AG04449 (cell line): ENCODE results near the gene NPAS1.

Experiments used
- CTCF ChIA-PET: fragments of 350-600 bp; formaldehyde crosslinking; extraction: SDS; loops from one replicate; lab custom pipeline; 2021; ENCODE audit warnings: antibody characterized with exemption; lab: Yijun Ruan, JAX
- POLR2A ChIA-PET: fragments of 400-600, 350-600 bp; formaldehyde crosslinking; extraction: SDS; loops from one replicate; lab custom pipeline; 2020; ENCODE audit warnings: antibody characterized with exemption, inconsistent platforms; lab: Yijun Ruan, JAX
- DNase-seq: peaks from one replicate; pipeline ENCODE4 v3.0.0-alpha.2; 2010; ENCODE audit warnings: low read depth, low spot score
- H3K4me3 ChIP-seq: 2 replicates; pipeline ENCODE4 v1.5.1; 2011; ENCODE audit warnings: low read depth, mild to moderate bottlenecking, control low read depth, low read length
- TF ChIP-seq, protein P1 (sequence below): IDR thresholded peaks from one replicate; pipeline ENCODE4 v1.5.1; 2011; ENCODE audit warnings: mild to moderate bottlenecking, moderate library complexity, low read length, control low read depth, inconsistent platforms; ENCODE audit not compliant: insufficient read depth; ENCODE audit errors: missing control alignments

The NPAS1 gene

DNA sequence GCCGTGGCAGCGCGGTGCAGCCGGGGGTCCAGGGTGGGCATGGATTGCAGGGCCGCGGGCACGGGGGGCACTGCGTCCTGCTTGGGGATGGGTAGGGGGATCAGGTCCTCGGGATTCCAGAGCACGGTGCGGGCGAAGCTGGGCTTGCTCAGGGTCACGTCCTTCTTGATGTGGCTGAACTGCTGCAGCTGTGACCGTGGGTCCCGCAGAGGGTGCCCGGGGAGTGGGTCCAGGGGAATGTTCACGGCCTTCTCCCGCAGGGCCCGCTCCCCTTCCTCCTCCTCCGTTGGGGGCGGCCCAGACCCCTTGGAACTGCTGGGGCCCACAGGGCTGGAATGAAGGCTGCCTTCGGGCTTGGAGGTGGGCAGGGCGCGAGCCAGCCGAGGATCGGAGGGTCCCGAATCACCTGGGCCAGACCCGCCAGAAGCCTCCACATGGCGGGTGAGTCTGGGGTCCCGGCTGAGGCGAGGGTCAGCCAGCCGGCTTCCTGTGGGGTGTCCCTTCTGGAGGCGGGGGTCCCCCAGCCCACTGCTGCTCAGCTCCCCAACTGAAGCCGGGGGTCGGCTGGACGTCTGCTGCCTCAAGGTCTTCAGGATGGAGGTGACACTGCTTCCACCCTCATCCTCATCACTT, 47.7 kb downstream of the NPAS1 start:
- DNase-seq: no peak
- ChIA-PET CTCF (interaction anchor here (0.6 to 1.6 kb wide), 5 partner anchors 12 to 271 kb away, joined by 3 to 5 read pairs (median 4); no protein-coding TSS in a partner anchor), POLR2A (no interaction called here)
- H3K4me3 ChIP-seq: no peak overlapping the region
- TF ChIP-seq, protein P1, sequence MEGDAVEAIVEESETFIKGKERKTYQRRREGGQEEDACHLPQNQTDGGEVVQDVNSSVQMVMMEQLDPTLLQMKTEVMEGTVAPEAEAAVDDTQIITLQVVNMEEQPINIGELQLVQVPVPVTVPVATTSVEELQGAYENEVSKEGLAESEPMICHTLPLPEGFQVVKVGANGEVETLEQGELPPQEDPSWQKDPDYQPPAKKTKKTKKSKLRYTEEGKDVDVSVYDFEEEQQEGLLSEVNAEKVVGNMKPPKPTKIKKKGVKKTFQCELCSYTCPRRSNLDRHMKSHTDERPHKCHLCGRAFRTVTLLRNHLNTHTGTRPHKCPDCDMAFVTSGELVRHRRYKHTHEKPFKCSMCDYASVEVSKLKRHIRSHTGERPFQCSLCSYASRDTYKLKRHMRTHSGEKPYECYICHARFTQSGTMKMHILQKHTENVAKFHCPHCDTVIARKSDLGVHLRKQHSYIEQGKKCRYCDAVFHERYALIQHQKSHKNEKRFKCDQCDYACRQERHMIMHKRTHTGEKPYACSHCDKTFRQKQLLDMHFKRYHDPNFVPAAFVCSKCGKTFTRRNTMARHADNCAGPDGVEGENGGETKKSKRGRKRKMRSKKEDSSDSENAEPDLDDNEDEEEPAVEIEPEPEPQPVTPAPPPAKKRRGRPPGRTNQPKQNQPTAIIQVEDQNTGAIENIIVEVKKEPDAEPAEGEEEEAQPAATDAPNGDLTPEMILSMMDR: no peak

DNA sequence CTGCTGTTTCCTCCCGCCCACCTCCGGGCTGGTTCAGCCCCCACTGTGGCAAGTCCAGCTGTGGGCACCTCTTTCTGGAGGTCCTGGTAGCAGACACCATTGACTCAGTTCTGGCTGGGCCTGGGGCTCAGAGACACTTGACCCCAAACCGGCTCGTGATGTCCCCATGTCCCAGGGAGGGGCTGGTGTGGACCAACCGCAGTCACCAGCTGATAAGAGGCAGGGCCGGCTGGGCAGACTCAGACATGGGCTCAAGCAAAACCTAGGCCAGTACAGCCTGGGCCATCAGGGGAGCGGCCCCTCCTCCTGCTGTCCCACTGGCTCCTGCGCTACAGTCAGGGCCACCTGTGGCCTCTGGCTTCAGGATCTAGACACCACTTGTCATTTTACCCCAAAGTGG, 48.6 kb downstream of the NPAS1 start:
- ChIA-PET CTCF (interaction anchor here (0.6 to 1.6 kb wide), 7 partner anchors 9 to 270 kb away, joined by 3 to 5 read pairs (median 3); no protein-coding TSS in a partner anchor), POLR2A (no interaction called here)
- H3K4me3 ChIP-seq: no peak overlapping the region
- TF ChIP-seq, protein P1: no peak
- no peak for DNase-seq

DNA sequence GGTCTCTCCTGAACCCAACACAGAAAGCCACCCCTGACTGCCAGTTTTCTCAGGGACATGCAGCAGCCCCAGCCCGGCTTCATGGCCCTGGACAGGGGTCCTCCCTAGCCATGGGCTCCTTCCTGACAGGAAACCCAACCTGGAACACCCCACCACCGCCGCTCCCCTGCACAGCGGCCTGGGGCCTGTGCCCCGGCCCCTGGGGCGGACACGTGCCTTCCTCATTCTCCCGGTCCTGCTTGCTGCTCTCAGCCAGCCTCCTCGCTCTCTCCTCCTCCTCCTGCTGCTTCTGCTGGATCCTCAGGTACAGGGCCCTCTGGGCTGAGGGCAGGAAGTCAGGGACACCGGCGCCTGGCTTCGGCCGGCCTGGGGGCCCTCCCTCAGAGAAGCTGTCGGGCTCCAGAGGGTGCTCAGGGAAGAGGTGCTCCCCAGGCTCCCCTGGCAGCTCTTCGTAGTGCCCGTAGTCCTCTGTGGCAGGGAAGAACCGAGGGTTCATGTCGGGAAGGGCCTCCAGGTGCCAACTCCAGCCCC, 49.3 kb downstream of the NPAS1 start:
- no peak for DNase-seq
- CTCF ChIA-PET: interaction anchor here (1.7 to 2.4 kb wide), 2 partner anchors 11 to 47 kb away, joined by 3 to 10 read pairs; no protein-coding TSS in a partner anchor
- H3K4me3 ChIP-seq: no peak overlapping the region
- POLR2A ChIA-PET: no interaction called here
- TF ChIP-seq, protein P1: no peak

DNA sequence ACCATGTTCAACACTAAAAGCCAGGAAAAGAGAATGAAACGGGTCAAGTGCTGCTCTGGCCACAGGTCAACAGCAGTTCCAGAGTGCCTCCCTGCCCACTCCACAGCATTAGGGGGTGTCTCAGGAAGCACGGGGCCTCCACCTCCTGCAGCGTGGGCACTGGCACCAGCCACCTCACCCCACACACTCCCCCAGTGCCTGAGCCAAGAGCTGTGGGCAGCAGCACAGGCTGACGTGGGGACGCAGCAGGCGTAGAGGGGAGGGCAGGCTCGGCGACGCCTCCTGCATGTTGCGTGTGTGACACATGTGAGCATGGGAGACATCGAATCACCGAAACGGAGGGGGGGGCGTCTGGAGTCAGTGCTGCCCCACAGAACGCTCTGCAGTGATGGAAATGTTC, 50.2 kb downstream of the NPAS1 start:
- POLR2A ChIA-PET: no interaction called here
- TF ChIP-seq, protein P1: no peak
- no peak overlapping the region for H3K4me3 ChIP-seq
- DNase-seq: no peak
- CTCF ChIA-PET: interaction anchor here (0.9 to 2.4 kb wide), 4 partner anchors 9 to 57 kb away, joined by 3 to 10 read pairs (median 4); no protein-coding TSS in a partner anchor

DNA sequence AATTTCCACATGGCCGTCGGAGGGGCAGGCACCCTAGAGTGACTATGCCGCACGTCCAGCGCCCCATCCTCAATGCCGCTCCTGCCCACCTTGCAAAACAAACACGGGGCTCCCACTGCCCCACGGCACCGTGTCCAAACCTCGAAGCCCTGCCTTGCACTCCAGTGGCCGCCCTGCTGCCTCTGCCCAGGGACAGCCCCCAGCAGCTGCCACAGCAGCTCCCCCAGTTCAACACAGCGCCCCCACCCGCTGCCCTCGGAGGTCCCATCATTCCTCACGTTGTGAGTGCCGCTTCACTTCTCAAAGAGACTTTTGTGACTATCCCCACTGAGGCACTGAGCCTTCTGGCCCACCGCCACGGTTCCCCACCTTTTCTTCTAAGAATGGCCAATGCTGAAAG, 51.1 kb downstream of the NPAS1 start:
- TF ChIP-seq, protein P1: no peak
- POLR2A ChIA-PET: no interaction called here
- H3K4me3 ChIP-seq: no peak overlapping the region
- CTCF ChIA-PET: interaction anchor here (1.7 to 2.4 kb wide), 2 partner anchors 9 to 48 kb away, joined by 3 to 10 read pairs; no protein-coding TSS in a partner anchor
- no peak for DNase-seq

DNA sequence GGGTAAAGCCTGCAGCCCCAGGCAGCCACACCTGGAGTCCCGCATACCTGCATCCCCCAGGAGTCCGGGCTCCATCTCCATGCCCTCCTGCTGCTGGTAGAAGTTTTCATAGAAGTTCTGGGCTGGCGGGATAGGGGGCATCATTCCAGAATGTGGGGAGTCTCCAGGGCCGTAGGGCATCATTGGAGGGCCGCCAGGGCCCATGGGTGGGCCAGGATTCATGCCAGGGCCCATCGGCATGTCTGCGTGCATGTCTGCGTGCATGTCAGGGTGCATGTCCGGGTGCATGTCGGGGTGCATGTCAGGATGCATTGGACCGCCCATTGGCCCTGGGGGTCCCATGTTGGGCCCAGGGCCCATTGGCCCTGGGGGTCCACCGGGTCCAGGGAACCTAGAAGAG, 52.1 kb downstream of the NPAS1 start:
- CTCF ChIA-PET: interaction anchor here (1.8 kb wide), 1 partner anchor 58 kb away, joined by 3 read pairs; no protein-coding TSS in a partner anchor
- POLR2A ChIA-PET: interaction anchor here (1.0 kb wide), 1 partner anchor 35 kb away, joined by 3 read pairs; no protein-coding TSS in a partner anchor
- H3K4me3 ChIP-seq: no peak overlapping the region
- TF ChIP-seq, protein P1: no peak
- no peak for DNase-seq
